Osteoblast (primary cell): ENCODE results near the gene CTTN. TPM values are rescaled to one million over a fixed set of nuclear protein-coding genes. Genes with fewer than 3 reads are reported as not detected.

Source experiments
- DNase-seq: peaks from one replicate; pipeline ENCODE4 v3.0.0; 2011; ENCODE audit warnings: low spot score, mixed read lengths; ENCODE audit not compliant: insufficient read length; ENCODE audit errors: missing footprints
- H2AFZ ChIP-seq: 2 replicates; pipeline ENCODE4 v1.6.0; 2011; ENCODE audit warnings: mild to moderate bottlenecking, low read length
- H3K27ac ChIP-seq: 2 replicates; pipeline ENCODE4 v1.5.1; 2011; ENCODE audit warnings: mild to moderate bottlenecking, low read depth, low read length, moderate library complexity
- H3K27me3 ChIP-seq: 2 replicates; pipeline ENCODE4 v1.6.0; 2012; ENCODE audit warnings: mild to moderate bottlenecking, control low read depth, inconsistent platforms, low read length, moderate library complexity; ENCODE audit not compliant: insufficient read depth
- H3K36me3 ChIP-seq: 2 replicates; pipeline ENCODE4 v1.5.1; 2011; ENCODE audit warnings: mild to moderate bottlenecking, low read length, control low read depth, moderate library complexity; ENCODE audit not compliant: insufficient read depth
- H3K4me1 ChIP-seq: 2 replicates; pipeline ENCODE4 v1.5.1; 2011; ENCODE audit warnings: mild to moderate bottlenecking, low read length, control low read depth, moderate library complexity; ENCODE audit not compliant: insufficient read depth
- H3K4me2 ChIP-seq: 2 replicates; pipeline ENCODE4 v1.6.0; 2011; ENCODE audit warnings: mild to moderate bottlenecking, low read length; ENCODE audit not compliant: insufficient read depth
- H3K4me3 ChIP-seq: fragments of 200-600 bp; sonication (generic); 3 replicates; pipeline ENCODE4 v1.5.1; 2012; ENCODE audit warnings: mild to moderate bottlenecking, low read length, inconsistent platforms; ENCODE audit not compliant: insufficient read depth
- H3K79me2 ChIP-seq: 2 replicates; pipeline ENCODE4 v1.6.0; 2012; ENCODE audit warnings: mild to moderate bottlenecking, low read length, control low read depth, inconsistent platforms; ENCODE audit not compliant: insufficient read depth
- H3K9me3 ChIP-seq: 2 replicates; pipeline ENCODE4 v1.5.1; 2011; ENCODE audit warnings: low read depth, low read length, control low read depth
- H4K20me1 ChIP-seq: 2 replicates; pipeline ENCODE4 v1.6.0; 2012; ENCODE audit warnings: mild to moderate bottlenecking, low read length, control low read depth; ENCODE audit not compliant: insufficient read depth
- CTCF ChIP-seq: IDR thresholded peaks from 2 replicates; pipeline ENCODE4 v1.5.1; 2011; ENCODE audit warnings: mild to moderate bottlenecking, low read depth, low read length, moderate library complexity; ENCODE audit errors: extremely low read depth
- total RNA-seq: library from RNA; depleted of rRNA; stranded (reverse); fragments of >200 nt; gene quantifications from 2 replicates; pipeline ENCODE4 v1.2.3, GENCODE V29; 2012

Gene CTTN
- total RNA-seq, 1 donor, result 429 TPM

DNA sequence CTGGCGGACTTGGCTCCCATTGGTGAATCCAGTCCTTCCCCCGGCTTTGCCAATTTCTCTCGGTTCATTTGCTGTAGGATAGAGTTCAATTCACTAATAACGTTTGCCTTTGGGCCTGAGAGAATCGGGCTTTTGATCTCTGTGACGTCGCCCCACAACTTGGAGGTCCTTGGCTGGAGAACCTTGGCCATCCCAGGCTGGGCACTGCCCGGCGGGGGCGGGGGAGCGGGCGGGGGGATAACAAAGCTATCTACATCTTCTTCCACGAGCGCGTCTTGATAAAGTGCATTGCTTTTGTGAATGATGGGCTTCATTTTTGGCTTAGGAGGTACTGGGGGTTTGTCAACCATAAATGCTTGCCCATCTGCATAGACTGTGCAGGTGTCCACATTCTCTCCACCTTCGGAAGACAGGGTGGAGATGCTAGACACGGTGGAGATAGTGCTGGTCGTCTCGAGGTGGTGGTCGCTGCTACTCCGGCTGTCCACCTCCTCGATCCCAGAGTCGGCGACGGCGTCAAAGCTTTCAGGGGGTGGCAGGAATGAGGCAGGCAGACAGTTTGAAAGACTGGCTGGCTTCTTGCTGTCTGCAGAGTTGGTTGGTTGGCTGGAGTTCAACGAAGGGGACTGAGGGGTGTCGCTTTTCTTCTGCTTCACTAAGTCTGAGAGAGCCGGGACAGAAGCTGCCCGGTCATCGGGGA lies 87.1 kb downstream of the CTTN start:
- DNase-seq, result no peak
- Histone ChIP-seq H3K4me2 (no peak overlapping the region), H3K4me1 (peaks cover 12% of the 10 kb centered on the region), H3K9me3 (no peaks in the 10 kb centered on the region), H3K27ac (no peak overlapping the region), H3K4me3 (no peak overlapping the region), H4K20me1 (no peaks in the 10 kb centered on the region), H2AFZ (no peak overlapping the region), H3K27me3 (peaks cover 9% of the 10 kb centered on the region), H3K36me3 (no peaks in the 10 kb centered on the region), H3K79me2 (no peaks in the 10 kb centered on the region)
- no peak for TF ChIP-seq CTCF

GRCh38 chr11:70486026-70486415 lies 87.7 kb downstream of the CTTN start:
- TF ChIP-seq CTCF, result no peak
- no peaks in the 10 kb centered on the region for H4K20me1 ChIP-seq

More at GRCh38 chr11:70486026-70486415, 87.7 kb downstream of the CTTN start:
- peaks cover 12% of the 10 kb centered on the region for H3K4me1 ChIP-seq
- H3K9me3 ChIP-seq, result peaks cover 4% of the 10 kb centered on the region
- no peak overlapping the region for H3K4me2 ChIP-seq
- DNase-seq, result no peak
- H2AFZ ChIP-seq, result no peak overlapping the region
- peaks cover 5% of the 10 kb centered on the region for H3K27me3 ChIP-seq
- no peaks in the 10 kb centered on the region for H3K36me3 ChIP-seq
- no peak overlapping the region for H3K4me3 ChIP-seq
- H3K27ac ChIP-seq, result no peak overlapping the region
- H3K79me2 ChIP-seq, result no peaks in the 10 kb centered on the region

Other genes with a start within 250 kb of the CTTN start
- gene FADD, start 195.2 kb upstream of the CTTN start, total RNA-seq, result 52.2 and 53.2 TPM in 2 replicates
- gene PPFIA1, start 127.8 kb upstream of the CTTN start, total RNA-seq, result 93.7 and 110 TPM in 2 replicates